ENCODE data around the gene C11orf91. TPM values are rescaled to one million over a fixed set of nuclear protein-coding genes. Genes with fewer than 3 reads are reported as not detected.

Gene C11orf91
- total RNA-seq, 5 donors from 2014 or later (not counting 1 experiment from before 2014, with no cell fraction given), result 0.95 TPM; not detected in 4

- H3K9me3 ChIP-seq, result no peaks in the 10 kb centered on the region
- H3K36me3 ChIP-seq (ENCODE audit: control insufficient read depth in 2 of 2, extremely low read depth in 1 of 2, insufficient read depth in 1 of 2, low read length in 1 of 2), result no peaks in the 10 kb centered on the region
- H3K27me3 ChIP-seq (replicated peaks in 1 of 2; ENCODE audit: control insufficient read depth in 2 of 2, extremely low read depth in 1 of 2, insufficient read depth in 2 of 2, low read length in 1 of 2), result peaks cover 0 to 32% of the 10 kb centered on the region in 2 experiments
- no peak overlapping the region for H3K27ac Mint-ChIP-seq
- peaks cover 15 to 20% of the 10 kb centered on the region in 2 donors for H3K27me3 Mint-ChIP-seq
- WGBS (ENCODE audit: insufficient coverage), result 84% methylated on average over 19 of the region's 22 CpGs
- H3K27ac ChIP-seq (ENCODE audit: low read length), result no peak overlapping the region
- ChIA-PET POLR2A (interaction anchor here in 1 of 2 donors (0.6 kb wide), 1 partner anchor 160 kb away, joined by 3 read pairs; no protein-coding TSS in a partner anchor), CTCF (no interaction called here)
- no peak overlapping the region for H3K4me3 ChIP-seq (ENCODE audit: control insufficient read depth in 1 of 2, extremely low read depth in 1 of 2, low read length in 1 of 2)
- H3K4me1 ChIP-seq (ENCODE audit: control insufficient read depth in 1 of 2, extremely low read depth in 1 of 2, insufficient read depth in 2 of 2, low read length in 2 of 2), result no peaks in the 10 kb centered on the region
- H3K4me1 Mint-ChIP-seq, result no peaks in the 10 kb centered on the region
- H3K4me3 Mint-ChIP-seq, result no peak overlapping the region
- H3K36me3 Mint-ChIP-seq, result no peaks in the 10 kb centered on the region
- H3K9me3 Mint-ChIP-seq, result no peaks in the 10 kb centered on the region
- ATAC-seq (replicated peaks in 1 of 4) (no peak), DNase-seq (no peak)
These were observed 42.3 kb downstream of the C11orf91 start for GRCh38 chr11:33658195-33658900.

GRCh38 chr11:33657757-33658156 lies 42.9 kb downstream of the C11orf91 start:
- H3K4me1 ChIP-seq (ENCODE audit: control insufficient read depth in 1 of 2, extremely low read depth in 1 of 2, insufficient read depth in 2 of 2, low read length in 2 of 2), result no peaks in the 10 kb centered on the region
- CTCF ChIA-PET, result no interaction called here
- H3K27me3 Mint-ChIP-seq, result peaks cover 17 to 21% of the 10 kb centered on the region in 2 donors
- POLR2A ChIA-PET, result no interaction called here
- H3K4me3 ChIP-seq (ENCODE audit: control insufficient read depth in 1 of 2, extremely low read depth in 1 of 2, low read length in 1 of 2), result no peak overlapping the region
- peaks cover 0 to 32% of the 10 kb centered on the region in 2 experiments for H3K27me3 ChIP-seq (replicated peaks in 1 of 2; ENCODE audit: control insufficient read depth in 2 of 2, extremely low read depth in 1 of 2, insufficient read depth in 2 of 2, low read length in 1 of 2)
- H3K27ac ChIP-seq (ENCODE audit: low read length), result no peak overlapping the region
- DNase-seq, result no peak
- no peaks in the 10 kb centered on the region for H3K9me3 ChIP-seq
- H3K4me1 Mint-ChIP-seq, result no peaks in the 10 kb centered on the region
- no peaks in the 10 kb centered on the region for H3K36me3 ChIP-seq (ENCODE audit: control insufficient read depth in 2 of 2, extremely low read depth in 1 of 2, insufficient read depth in 1 of 2, low read length in 1 of 2)
- 84% methylated on average over 3 of the region's 3 CpGs for WGBS (ENCODE audit: insufficient coverage)
- no peak overlapping the region for H3K27ac Mint-ChIP-seq
- no peak overlapping the region for H3K4me3 Mint-ChIP-seq
- no peaks in the 10 kb centered on the region for H3K9me3 Mint-ChIP-seq
- ATAC-seq (replicated peaks in 1 of 4), result no peak
- H3K36me3 Mint-ChIP-seq, result no peaks in the 10 kb centered on the region

GRCh38 chr11:33656768-33657167 lies 43.9 kb downstream of the C11orf91 start:
- WGBS (ENCODE audit: insufficient coverage), result 100% methylated on average over 4 of the region's 7 CpGs
- no peak for DNase-seq
- Histone ChIP-seq H3K4me1 (ENCODE audit: control insufficient read depth in 1 of 2, extremely low read depth in 1 of 2, insufficient read depth in 2 of 2, low read length in 2 of 2) (no peaks in the 10 kb centered on the region), H3K36me3 (ENCODE audit: control insufficient read depth in 2 of 2, extremely low read depth in 1 of 2, insufficient read depth in 1 of 2, low read length in 1 of 2) (no peaks in the 10 kb centered on the region), H3K4me3 (ENCODE audit: control insufficient read depth in 1 of 2, extremely low read depth in 1 of 2, low read length in 1 of 2) (no peak overlapping the region), H3K27ac (ENCODE audit: low read length) (no peak overlapping the region), H3K27me3 (replicated peaks in 1 of 2; ENCODE audit: control insufficient read depth in 2 of 2, extremely low read depth in 1 of 2, insufficient read depth in 2 of 2, low read length in 1 of 2) (peaks cover 0 to 32% of the 10 kb centered on the region in 2 experiments), H3K9me3 (no peaks in the 10 kb centered on the region)
- H3K4me1 Mint-ChIP-seq, result no peaks in the 10 kb centered on the region
- no peak overlapping the region for H3K27ac Mint-ChIP-seq
- POLR2A ChIA-PET, result no interaction called here
- H3K36me3 Mint-ChIP-seq, result no peaks in the 10 kb centered on the region
- CTCF ChIA-PET, result no interaction called here
- no peaks in the 10 kb centered on the region for H3K9me3 Mint-ChIP-seq
- ATAC-seq (replicated peaks in 1 of 4), result no peak
- peaks cover 19 to 21% of the 10 kb centered on the region in 2 donors for H3K27me3 Mint-ChIP-seq
- no peak overlapping the region for H3K4me3 Mint-ChIP-seq

- ATAC-seq (replicated peaks in 1 of 4), result no peak
- peaks cover 0 to 32% of the 10 kb centered on the region in 2 experiments for H3K27me3 ChIP-seq (replicated peaks in 1 of 2; ENCODE audit: control insufficient read depth in 2 of 2, extremely low read depth in 1 of 2, insufficient read depth in 2 of 2, low read length in 1 of 2)
- Mint-ChIP-seq H3K27ac (peak overlapping the region in 1 of 2 donors; percentile 9), H3K4me3 (no peak overlapping the region), H3K36me3 (no peaks in the 10 kb centered on the region), H3K4me1 (no peaks in the 10 kb centered on the region), H3K9me3 (no peaks in the 10 kb centered on the region), H3K27me3 (peaks cover 20% of the 10 kb centered on the region in 2 donors)
- no peaks in the 10 kb centered on the region for H3K4me1 ChIP-seq (ENCODE audit: control insufficient read depth in 1 of 2, extremely low read depth in 1 of 2, insufficient read depth in 2 of 2, low read length in 2 of 2)
- DNase-seq, result no peak
- 73% methylated on average over 4 of the region's 11 CpGs for WGBS (ENCODE audit: insufficient coverage)
- H3K27ac ChIP-seq (ENCODE audit: low read length), result no peak overlapping the region
- POLR2A ChIA-PET, result no interaction called here
- no peaks in the 10 kb centered on the region for H3K9me3 ChIP-seq
- no peaks in the 10 kb centered on the region for H3K36me3 ChIP-seq (ENCODE audit: control insufficient read depth in 2 of 2, extremely low read depth in 1 of 2, insufficient read depth in 1 of 2, low read length in 1 of 2)
- H3K4me3 ChIP-seq (ENCODE audit: control insufficient read depth in 1 of 2, extremely low read depth in 1 of 2, low read length in 1 of 2), result no peak overlapping the region
- CTCF ChIA-PET, result no interaction called here
These were observed 44.6 kb downstream of the C11orf91 start for GRCh38 chr11:33655842-33656600.

- Histone ChIP-seq H3K9me3 (no peaks in the 10 kb centered on the region), H3K27me3 (replicated peaks in 1 of 2; ENCODE audit: control insufficient read depth in 2 of 2, extremely low read depth in 1 of 2, insufficient read depth in 2 of 2, low read length in 1 of 2) (peaks cover 0 to 25% of the 10 kb centered on the region in 2 experiments), H3K4me3 (ENCODE audit: control insufficient read depth in 1 of 2, extremely low read depth in 1 of 2, low read length in 1 of 2) (no peak overlapping the region), H3K4me1 (ENCODE audit: control insufficient read depth in 1 of 2, extremely low read depth in 1 of 2, insufficient read depth in 2 of 2, low read length in 2 of 2) (no peaks in the 10 kb centered on the region), H3K36me3 (ENCODE audit: control insufficient read depth in 2 of 2, extremely low read depth in 1 of 2, insufficient read depth in 1 of 2, low read length in 1 of 2) (no peaks in the 10 kb centered on the region), H3K27ac (ENCODE audit: low read length) (no peak overlapping the region)
- Mint-ChIP-seq H3K27me3 (peaks cover 23% of the 10 kb centered on the region in 2 donors), H3K27ac (no peak overlapping the region), H3K36me3 (no peaks in the 10 kb centered on the region), H3K4me3 (no peak overlapping the region), H3K9me3 (no peaks in the 10 kb centered on the region), H3K4me1 (no peaks in the 10 kb centered on the region)
- ATAC-seq (replicated peaks in 1 of 4) (no peak), DNase-seq (no peak)
- WGBS (ENCODE audit: insufficient coverage), result 33% methylated on average over 2 of the region's 6 CpGs
- ChIA-PET CTCF (no interaction called here), POLR2A (no interaction called here)
These were observed 46.0 kb downstream of the C11orf91 start for GRCh38 chr11:33654594-33654993.

- Mint-ChIP-seq H3K4me3 (no peak overlapping the region), H3K27me3 (peaks cover 23 to 29% of the 10 kb centered on the region in 2 donors), H3K9me3 (no peaks in the 10 kb centered on the region), H3K27ac (no peak overlapping the region), H3K36me3 (no peaks in the 10 kb centered on the region), H3K4me1 (no peaks in the 10 kb centered on the region)
- POLR2A ChIA-PET, result interaction anchor here in 1 of 2 donors (0.6 kb wide), 1 partner anchor 1829 kb away, joined by 3 read pairs; no protein-coding TSS in a partner anchor
- Histone ChIP-seq H3K9me3 (no peaks in the 10 kb centered on the region), H3K27ac (ENCODE audit: low read length) (no peak overlapping the region), H3K27me3 (replicated peaks in 1 of 2; ENCODE audit: control insufficient read depth in 2 of 2, extremely low read depth in 1 of 2, insufficient read depth in 2 of 2, low read length in 1 of 2) (peaks cover 0 to 18% of the 10 kb centered on the region in 2 experiments), H3K36me3 (ENCODE audit: control insufficient read depth in 2 of 2, extremely low read depth in 1 of 2, insufficient read depth in 1 of 2, low read length in 1 of 2) (no peaks in the 10 kb centered on the region), H3K4me1 (ENCODE audit: control insufficient read depth in 1 of 2, extremely low read depth in 1 of 2, insufficient read depth in 2 of 2, low read length in 2 of 2) (no peaks in the 10 kb centered on the region), H3K4me3 (ENCODE audit: control insufficient read depth in 1 of 2, extremely low read depth in 1 of 2, low read length in 1 of 2) (no peak overlapping the region)
- no peak for ATAC-seq (replicated peaks in 1 of 4)
- CTCF ChIA-PET, result interaction anchor here in 1 of 2 donors (0.5 kb wide), 1 partner anchor 15 kb away, joined by 3 read pairs; no protein-coding TSS in a partner anchor
- 43% methylated on average over 1 of the region's 3 CpGs for WGBS (ENCODE audit: insufficient coverage)
- no peak for DNase-seq
These were observed 47.7 kb downstream of the C11orf91 start for GRCh38 chr11:33652930-33653329.

All from T-cell (primary cell).